Cerebellar cortex (tissue), 1 donor: Measurements from ENCODE around the gene MPZL1.
A peak's percentile ranks its signal among the peaks of the same experiment; 100 is the strongest.
"Not testable (repeated sequence)": the region's sequence is repeated elsewhere in the genome, so short reads cannot be mapped to it uniquely, and the experiment has no call there.

Experiments used
- DNase-seq: peaks from one replicate; pipeline ENCODE4 v3.0.0-alpha.2; 2015; ENCODE audit warnings: low spot score

MPZL1 gene

DNA sequence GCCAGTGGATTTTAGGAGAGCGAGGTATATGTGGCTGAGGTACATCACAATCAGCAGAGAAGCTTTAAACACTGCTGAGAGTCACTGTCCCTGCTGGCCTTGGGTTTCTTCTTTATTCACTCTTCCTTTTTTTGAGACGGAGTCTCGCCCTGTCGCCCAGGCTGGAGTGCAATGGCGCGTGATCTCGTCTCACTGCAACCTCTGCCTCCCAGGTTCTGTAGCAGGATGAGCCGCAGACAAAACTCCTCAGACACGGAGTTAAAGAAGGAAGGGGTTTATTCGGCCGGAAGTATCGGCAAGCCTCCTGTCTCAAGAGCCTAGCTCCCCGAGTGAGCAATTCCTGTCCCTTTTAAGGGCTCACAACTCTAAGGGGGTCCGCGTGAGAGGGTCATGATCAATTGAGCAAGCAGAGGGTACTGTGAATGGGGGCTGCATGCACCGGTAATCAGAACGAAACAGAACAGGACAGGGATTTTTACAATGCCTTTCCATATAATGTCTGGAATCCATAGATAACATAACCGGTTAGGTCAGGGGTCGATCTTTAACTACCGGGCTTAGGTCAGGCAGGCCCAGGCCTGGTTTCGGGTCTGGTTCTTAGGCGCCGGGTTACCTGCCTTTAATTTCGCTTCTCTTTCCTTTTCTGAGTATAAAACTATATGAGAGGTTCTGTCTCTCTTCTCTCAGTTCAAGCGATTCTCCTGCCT lies 1.9 kb upstream of the MPZL1 start:
- DNase-seq: not testable (repeated sequence)

DNA sequence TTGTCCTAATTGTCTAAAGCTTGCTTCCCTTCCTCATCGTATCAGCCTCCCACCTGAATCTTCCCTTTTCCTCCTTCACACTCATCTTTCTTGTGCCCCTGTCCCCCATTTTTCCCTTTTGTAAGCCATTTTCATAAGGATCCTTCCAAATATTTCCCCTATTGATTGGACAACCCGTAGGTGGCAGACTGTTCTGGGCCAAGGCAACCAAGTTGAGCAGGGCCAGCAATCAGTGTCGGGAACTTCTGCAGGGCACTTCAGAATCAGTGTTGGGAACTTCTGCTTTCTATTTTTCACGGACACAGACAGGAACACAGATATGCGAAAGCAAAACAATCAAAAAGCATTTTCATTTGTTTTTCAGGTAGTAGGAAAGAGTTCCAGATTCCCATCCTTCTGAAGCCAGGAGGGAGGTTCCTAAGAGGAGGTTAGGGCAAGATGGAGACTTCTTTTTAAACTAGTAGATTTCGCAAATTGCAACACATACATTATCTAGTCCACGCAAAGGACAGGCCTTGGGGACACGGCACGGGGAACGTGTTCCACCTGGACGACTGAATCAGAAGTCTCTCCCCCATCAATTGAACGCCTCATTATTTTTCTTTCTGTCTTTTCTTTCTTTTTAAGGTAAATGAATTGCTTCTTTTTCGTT lies 691 bp upstream of the MPZL1 start:
- peak; percentile 69 for DNase-seq

DNA sequence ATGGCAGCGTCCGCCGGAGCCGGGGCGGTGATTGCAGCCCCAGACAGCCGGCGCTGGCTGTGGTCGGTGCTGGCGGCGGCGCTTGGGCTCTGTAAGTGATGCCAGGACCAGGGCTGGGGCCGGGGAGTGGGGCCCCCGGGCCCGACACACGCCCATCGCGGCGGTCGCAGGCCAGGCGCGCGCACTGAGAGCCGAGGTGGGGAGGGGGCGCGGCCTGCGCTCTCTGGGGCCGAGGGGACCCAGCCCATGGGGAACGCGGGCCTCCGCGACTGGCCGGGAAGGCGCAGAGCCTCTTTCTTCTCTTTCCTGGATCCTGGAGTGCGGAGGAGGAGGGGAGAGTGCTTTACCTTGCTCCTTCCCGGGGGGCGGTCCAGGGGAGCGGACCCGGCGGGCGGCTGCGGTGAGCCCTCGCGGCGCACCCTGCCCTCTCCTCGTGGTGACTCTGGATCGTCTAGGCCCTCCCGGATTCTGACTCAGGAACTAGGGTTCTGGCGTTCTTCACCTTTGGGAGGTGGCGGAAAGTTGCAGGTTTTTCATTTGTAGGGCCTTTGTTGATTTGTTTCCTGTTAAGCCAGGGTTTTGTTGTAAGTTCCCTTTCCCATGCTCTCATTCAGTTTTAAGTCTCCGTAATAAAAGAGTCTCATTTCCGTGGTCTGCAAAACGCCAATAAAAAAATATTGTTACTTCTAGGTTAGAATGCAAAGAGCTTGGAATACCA lies 529 bp downstream of the MPZL1 start:
- DNase-seq: peak; percentile 27

DNA sequence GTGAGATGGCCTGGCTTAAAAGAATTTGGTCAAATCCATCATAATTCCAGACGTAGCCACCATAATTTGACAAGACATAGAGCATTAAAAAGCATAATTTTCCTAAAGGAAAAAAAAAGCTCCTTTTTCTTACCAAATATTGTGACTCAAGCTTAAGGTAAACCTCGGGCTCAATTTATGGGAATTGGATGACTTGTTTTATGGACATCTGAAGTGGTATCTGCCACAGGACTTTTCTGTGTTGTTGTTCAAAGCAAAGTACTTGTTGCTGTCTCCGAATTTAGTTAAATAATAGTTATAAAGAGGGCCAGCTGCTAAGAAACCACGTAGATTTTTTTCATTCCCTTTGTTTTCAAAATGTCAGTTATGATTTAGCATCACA lies 1.1 kb downstream of the MPZL1 start:
- no peak for DNase-seq

DNA sequence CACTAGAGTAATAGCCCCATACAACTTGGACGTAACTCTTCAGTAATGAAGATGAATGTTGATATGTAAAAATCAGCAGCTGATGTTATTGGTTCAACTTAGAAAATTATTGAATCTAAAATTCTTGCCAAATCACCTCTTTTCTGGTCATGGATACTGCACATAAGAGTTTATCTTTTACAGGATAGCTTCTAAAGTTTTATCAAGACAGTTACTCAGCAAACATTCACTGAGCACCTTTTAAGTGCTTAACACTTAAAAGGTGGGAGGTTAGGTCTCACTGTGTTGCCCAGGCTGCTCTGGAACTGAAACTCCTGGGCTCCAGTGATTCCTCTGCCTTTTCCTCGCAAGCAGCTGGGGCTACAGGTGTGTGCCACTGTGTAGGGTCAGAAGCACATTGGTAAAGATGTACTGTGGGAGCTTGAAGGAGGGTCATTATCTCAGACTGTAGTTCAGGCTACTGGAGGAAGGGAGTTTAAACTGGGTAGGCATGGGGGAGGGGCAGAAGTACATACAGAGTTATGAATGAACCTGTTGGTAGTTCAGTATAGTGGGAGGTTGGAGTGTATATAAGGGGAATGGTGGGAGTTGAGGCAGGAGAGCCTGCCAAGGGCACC lies 2.0 kb downstream of the MPZL1 start:
- no peak for DNase-seq

DNA sequence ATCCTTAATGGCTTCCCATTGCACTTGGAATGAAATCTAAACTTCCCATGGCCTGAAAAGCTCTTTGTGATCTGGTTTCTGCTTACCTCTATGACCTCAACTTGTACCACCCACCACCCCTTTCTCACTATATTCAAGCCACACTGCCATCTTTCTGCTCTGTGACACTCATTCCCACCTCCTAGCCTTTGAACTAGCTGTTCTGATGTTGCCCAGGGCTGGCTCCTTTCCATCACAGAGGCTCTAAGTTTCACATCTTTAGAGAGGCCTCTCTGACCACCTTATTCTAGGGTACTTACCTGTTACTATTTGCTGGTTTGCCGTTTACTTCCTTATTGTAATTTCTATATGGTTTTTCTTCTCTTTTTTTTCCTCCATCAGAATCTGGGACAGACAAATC lies 4.2 kb downstream of the MPZL1 start:
- no peak for DNase-seq

DNA sequence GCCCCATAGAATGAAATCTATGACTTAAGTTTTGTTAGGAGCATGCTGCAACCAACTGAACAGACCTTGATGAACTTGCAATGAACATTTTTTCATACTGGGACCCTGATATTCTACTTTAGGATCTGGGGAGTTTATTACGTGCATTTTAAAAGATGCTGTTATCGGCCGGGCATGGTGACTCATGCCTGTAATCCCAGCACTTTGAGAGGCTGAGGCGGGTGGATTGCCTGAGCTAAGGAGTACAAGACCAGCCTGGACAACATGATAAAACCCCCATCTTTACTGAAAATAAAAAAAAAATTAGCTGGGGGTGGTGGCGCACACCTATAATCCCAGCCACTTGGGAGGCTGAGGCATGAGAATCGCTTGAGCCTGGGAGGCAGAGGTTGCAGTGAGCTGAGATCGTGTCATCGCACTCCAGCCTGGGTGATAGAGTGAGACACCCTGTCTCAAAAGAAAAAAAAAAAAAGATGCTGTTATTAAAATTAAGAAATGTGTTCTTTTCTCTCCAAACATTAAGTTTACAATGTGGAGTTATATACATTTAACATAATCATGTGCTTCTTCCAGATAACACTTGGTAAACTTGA lies 7.1 kb downstream of the MPZL1 start:
- DNase-seq: no peak

DNA sequence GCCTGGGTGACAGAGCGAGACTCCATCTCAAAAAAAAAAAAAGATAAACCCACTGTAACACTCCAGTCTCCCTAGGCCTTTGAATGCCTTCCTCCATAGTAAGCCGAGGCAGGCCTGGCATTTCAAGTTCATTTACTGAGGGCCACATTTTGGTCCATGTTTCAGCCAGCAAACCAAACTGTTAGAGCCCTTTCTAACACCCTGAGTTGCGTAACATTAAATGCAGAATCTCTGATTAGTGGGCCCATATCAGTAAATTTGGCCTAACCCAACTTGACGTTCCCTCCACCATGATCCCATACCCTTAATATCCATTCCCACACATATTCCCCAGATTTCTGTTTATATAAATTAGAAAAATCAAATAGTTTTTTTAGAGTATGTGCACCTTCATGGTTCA lies 12.4 kb downstream of the MPZL1 start:
- no peak for DNase-seq

DNA sequence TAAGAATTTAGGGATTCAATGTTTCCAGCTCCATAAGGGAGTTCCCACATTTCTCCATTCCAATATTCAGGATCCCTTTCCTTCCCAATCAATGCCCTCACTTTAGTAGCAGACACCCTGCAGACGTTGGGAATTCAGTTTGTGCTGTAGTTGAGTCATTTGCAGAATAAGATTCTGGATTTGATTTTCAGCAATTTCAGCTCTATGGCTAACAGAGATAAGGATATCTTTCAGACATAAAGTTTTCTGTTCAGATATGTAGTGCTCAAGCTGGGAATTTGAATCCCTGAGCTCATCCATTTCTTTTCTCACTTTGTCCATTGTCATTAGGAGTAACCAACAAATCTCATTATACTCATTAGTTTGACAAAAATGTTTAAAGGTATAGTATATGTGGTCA lies 13.1 kb downstream of the MPZL1 start:
- no peak for DNase-seq

DNA sequence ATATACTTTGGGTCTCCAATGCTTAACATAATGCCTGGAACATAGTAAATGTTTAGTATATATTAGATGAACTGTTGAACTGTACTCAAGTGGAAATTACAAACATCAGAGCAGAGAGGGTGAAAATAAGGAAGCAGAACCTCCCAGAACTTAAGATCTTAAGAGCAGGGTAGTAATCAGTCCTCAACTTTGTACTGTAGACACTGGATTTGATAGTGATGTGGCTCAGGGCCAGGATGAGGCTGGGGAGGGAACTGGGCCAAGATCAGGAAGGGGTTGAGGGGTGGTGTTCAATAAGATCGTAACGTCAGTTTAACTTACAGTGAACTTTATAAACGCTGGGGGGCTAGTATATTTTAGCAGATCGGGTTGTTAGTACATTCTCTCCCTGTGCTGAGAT lies 15.4 kb downstream of the MPZL1 start:
- no peak for DNase-seq

DNA sequence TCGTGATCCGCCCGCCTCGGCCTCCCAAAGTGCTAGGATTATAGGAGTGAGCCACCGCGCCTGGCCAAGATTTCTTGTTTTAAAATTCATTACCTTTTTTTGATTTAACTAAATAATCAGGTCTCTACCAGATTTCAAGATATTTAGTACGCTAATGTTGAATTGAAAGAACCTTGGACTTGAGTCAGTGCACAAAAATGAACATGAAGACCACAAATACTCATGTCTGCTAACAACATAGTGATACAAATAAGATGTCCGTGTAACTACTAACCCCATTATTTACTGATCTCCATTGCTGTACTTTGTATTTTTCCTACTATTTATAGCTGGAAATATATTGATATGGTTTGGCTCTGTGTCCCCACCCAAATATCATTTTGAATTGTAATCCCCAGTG lies 16.4 kb downstream of the MPZL1 start:
- no peak for DNase-seq

DNA sequence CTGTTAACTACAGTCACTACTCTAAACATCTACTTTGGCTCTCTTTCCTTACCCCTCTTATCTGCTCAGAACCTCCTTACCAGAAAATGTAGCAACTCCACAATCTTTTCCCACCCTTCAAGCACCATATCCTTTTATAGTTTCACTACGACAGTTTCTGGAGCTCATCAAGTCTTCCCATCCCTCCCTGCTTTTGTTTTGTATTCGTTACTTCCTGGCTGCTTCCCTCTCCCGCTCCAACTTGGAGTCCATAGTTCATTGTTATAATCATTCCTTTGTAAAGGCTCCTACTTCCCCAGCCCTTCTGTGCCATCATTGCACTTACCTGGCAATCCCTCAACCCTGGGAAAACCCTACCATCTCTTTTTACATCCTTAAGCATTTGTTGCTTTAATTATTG lies 18.0 kb downstream of the MPZL1 start:
- DNase-seq: no peak

DNA sequence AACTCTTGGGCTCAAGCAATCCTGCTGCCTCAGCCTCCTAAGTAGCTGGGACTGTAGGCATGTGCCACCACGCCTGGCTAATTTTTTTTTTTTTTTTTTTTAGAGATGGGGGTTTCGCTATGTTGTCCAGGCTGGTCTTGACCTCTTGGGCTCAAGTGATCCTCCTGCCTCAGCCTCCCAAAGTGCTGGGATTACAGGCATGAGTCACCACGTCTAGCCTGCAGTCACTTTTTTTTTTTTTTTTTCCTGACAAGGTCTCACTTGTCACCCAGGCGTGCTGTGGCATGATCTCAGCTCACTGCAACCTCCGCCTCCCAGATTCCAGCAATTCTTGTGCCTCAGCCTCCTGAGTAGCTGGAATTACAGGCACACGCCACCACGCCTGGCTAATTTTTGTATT lies 19.3 kb downstream of the MPZL1 start:
- not testable (repeated sequence) for DNase-seq

DNA sequence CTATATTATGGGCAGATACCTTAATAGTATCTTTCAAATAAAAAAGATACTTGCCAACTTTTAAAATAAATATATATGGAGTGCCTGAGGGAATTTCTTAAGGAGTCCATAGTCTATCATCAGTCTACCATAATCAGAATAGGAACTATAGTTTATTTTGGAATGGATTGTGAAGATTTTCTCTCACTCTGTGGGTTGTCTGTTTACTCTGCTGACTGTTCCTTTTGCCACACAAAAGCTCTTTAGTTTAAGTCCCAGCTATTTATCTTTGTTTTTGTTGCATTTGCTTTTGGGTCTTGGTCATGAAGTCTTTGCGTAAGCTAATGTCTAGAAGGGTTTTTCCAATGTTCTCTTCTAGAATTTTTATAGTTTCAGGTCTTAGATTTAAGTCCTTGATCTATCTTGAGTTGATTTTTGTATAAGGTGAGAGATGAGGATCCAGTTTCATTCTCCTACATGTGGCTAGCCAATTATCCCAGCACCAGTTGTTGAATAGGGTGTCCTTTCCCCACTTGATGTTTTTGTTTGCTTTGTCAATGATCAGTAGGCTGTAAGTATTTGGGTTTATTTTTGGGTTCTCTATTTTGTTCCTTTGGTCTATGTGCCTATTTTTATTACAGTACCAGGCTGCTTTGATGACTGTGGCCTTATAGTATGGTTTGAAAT lies 20.7 kb downstream of the MPZL1 start:
- DNase-seq: not testable (repeated sequence)

DNA sequence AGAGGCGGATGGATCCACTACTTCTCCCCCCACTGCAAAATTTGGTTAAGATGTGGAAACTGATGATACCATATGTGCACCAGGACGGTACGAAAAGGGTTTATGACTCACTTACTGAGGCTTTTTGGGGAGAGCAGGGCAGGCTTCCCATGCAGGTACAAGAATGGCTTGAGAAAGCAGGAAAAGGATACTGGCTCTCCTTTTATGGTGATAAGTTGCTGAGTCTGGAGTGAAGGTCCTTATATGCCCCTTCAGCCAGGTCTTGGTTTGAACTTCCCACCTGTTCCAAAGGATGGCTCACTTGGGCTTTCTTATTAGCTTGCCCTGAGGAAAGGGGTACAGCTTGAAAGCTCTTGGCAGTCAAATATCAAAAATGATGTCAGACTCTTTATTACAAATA lies 23.1 kb downstream of the MPZL1 start:
- DNase-seq: no peak

DNA sequence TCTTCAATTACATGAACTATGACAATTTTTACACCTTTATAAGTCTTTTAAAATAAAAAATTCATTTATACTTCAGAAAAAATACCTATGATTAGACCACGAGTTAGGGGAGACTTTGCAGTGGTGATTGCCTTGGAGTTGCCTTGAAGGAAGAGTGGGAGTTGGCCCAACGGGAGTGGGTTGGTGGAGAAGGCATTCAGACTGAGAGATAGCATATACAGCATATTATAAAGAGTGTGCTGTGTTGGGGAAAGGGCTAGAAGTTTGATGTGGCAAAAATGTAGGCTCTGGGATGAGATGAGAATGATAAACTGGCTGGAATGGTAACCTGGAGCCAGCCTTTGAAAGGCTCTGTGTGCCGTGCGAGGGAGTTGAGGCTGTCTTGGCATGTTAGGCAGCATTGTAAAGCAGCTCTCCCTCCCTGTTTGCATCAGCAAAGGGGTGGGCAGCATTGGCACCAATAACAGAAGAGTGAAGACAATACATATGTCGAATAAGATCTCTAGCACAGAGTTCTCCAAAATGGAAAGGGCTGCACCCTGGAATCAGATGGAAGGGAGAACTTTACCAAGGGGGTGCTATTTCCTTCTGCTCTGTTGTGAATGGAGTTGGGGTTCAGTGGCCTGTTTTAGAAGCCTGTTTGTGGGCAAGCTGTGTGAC lies 24.4 kb downstream of the MPZL1 start:
- no peak for DNase-seq

DNA sequence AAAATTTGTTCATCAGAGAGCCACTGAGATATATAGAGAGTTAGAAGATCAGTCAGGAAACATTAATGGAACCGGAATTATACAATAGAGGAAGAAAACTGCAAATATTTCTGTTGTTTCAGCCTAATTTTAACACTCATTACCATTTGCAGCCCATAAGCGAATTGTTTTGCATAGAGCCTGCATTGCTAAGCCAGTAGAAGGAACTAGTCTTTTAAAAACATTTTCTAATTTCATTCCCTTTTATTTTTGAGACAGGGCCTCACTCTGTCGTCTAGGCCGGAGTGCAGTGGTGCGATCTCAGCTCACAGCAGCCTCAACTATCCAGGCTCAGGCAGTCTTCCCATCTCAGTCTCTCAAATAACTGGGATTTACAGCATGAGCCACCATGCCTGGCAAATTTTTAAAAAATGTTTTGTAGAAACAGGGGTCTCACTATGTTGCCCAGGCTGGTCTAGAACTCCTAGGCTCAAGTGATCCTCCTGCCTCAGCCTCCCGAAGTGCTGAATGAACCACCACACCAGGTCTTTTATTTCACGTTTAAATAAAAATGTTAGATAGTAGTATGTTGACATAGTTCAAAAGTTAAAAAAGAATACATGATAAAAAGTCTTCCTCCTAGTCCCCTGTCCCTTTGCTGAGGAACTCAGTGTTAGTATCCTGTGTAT lies 25.3 kb downstream of the MPZL1 start:
- no peak for DNase-seq

DNA sequence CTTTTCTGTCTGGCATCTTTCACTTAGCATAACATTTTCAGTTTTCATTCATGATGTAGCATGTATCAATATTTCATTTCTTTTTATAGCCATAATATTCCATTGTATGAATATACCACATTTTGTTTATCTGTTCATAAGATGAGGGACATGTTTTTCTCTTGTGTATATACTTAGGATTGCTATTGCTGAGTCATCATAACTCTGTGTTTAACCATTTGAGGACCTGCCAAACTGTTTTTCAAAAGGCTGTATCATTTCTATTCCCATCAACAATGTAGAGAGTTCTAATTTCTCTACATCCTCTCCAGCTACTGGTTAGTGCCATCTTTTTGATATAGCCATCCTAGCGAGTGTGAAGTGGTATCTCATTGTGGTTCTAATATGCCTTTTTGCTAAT lies 26.2 kb downstream of the MPZL1 start:
- no peak for DNase-seq

DNA sequence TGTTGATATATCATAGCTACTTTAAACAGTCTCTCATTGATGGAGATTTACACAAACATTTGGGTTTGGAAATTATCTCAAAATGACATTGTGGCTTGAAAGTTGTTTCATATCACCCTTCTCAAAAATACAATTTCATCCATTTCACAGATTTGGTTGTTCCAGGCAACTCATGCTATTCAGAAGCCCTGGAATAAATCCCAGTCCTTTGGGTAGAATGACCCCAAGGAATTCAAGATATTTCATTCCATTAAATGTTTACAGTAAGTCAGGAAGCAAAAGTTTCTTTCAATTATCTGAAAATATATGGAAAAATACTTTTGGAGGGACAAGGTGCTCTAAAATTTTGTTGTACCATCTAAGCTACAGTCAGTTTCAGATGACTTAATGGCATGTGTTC lies 27.1 kb downstream of the MPZL1 start:
- DNase-seq: no peak

DNA sequence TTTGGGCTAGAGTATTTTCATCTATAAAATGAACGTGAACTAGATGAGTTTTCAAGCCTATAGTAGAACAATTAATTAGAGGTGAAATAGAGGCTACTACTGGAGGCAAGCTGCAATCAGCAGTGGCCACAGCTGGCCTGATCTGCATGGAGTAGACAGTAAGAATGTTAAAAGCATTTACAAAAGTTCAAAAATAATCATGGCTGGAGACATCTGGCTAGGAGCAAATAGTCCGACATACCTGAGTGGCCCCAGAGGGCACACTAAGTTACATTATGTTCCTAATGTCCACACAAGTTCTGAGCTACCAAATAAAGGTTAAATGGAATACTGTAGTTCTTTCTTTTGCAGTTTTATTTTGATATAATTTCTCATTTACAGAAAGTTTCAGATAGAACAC lies 28.0 kb downstream of the MPZL1 start:
- no peak for DNase-seq

DNA sequence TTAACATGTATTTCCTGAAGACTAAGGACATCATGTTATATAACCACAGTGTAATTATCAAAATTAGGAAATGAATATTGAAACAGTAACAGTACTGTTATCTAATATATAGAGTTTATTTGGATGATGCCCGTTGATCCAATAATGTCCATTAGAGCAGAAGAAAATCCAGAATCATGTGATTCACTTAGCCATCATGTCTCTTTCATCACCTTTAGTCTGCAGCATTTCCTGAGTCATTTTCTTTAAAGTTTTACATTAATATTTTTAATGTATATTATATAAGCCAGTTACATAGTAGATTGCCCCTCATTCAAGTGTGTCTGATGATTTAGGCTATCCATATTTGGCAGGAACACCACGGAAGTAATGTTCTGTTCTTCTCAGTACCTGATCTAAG lies 28.9 kb downstream of the MPZL1 start:
- no peak for DNase-seq
